ENCODE results near the gene ATRN.

- TF ChIP-seq, protein P1, sequence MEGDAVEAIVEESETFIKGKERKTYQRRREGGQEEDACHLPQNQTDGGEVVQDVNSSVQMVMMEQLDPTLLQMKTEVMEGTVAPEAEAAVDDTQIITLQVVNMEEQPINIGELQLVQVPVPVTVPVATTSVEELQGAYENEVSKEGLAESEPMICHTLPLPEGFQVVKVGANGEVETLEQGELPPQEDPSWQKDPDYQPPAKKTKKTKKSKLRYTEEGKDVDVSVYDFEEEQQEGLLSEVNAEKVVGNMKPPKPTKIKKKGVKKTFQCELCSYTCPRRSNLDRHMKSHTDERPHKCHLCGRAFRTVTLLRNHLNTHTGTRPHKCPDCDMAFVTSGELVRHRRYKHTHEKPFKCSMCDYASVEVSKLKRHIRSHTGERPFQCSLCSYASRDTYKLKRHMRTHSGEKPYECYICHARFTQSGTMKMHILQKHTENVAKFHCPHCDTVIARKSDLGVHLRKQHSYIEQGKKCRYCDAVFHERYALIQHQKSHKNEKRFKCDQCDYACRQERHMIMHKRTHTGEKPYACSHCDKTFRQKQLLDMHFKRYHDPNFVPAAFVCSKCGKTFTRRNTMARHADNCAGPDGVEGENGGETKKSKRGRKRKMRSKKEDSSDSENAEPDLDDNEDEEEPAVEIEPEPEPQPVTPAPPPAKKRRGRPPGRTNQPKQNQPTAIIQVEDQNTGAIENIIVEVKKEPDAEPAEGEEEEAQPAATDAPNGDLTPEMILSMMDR (IDR thresholded peaks at IDR 0.05), result no peak
- no peak for TF ChIP-seq POLR2A (IDR thresholded peaks at IDR 0.05)
- no peak for TF ChIP-seq POLR2AphosphoS5 (IDR thresholded peaks at IDR 0.05)
These were observed 200.1 kb downstream of the ATRN start for GRCh38 chr20:3670945-3671344.
